ENCODE results near the gene TMEM63B.

- TF ChIP-seq CTCF (IDR thresholded peaks at IDR 0.05) (no peak), EP300 (IDR thresholded peaks at IDR 0.05) (no peak), POLR2AphosphoS5 (IDR thresholded peaks at IDR 0.05) (no peak)
Observed at GRCh38 chr6:44190715-44191114, 63.4 kb downstream of the TMEM63B start.
